DND-41 (cell line): Measurements from ENCODE around the gene PTDSS2.

ENCODE experiments used
- EZH2 ChIP-seq: IDR thresholded peaks from 3 replicates; pipeline ENCODE4 v1.6.1; 2012; ENCODE audit warnings: borderline replicate concordance, low read depth, mild to moderate bottlenecking, moderate library complexity, low read length, inconsistent platforms; ENCODE audit not compliant: severe bottlenecking
- TF ChIP-seq, protein P1 (sequence below): IDR thresholded peaks from 2 replicates; pipeline ENCODE4 v1.5.1; 2012; ENCODE audit warnings: borderline replicate concordance, low read length, moderate library complexity, mild to moderate bottlenecking; ENCODE audit not compliant: poor library complexity, severe bottlenecking; ENCODE audit errors: extremely low read depth

DNA sequence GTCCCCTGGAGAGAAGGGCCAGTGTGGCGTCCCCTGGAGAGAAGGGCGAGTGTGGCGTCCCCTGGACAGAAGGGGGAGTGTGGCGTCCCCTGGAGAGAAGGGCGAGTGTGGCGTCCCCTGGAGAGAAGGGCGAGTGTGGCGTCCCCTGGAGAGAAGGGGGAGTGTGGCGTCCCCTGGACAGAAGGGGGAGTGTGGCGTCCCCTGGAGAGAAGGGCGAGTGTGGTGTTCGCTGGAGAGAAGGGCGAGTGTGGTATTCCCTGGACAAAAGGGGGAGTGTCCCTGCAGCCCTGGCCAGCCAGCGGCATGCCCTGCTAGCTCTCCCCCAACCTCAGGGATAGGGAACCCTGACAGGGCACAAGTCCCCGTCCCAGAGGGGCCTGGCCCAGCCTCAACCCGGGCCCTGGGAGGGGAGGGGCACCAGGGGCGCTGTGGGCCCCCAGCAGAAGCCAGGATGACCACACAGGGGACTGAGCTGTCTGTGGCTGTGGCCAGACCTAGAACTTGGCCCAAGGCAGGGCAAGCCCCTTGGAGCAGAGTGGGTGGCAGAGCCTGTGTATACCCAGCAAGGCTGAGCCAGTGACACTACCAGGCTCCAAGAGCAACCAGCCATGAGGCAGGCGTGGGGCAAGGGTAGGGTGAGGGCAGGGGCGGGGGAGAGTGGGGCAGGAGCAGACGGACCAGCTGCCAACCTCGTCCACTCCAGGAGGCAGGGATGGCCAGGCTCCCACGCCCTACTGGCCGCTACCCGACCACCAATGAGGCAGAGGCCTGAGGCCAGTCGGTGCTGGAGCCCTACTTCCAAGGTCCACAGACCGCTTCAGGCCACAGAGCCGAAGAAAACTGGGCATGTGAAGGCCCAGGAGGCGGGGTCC lies 81.1 kb downstream of the PTDSS2 start:
- TF ChIP-seq, protein P1, sequence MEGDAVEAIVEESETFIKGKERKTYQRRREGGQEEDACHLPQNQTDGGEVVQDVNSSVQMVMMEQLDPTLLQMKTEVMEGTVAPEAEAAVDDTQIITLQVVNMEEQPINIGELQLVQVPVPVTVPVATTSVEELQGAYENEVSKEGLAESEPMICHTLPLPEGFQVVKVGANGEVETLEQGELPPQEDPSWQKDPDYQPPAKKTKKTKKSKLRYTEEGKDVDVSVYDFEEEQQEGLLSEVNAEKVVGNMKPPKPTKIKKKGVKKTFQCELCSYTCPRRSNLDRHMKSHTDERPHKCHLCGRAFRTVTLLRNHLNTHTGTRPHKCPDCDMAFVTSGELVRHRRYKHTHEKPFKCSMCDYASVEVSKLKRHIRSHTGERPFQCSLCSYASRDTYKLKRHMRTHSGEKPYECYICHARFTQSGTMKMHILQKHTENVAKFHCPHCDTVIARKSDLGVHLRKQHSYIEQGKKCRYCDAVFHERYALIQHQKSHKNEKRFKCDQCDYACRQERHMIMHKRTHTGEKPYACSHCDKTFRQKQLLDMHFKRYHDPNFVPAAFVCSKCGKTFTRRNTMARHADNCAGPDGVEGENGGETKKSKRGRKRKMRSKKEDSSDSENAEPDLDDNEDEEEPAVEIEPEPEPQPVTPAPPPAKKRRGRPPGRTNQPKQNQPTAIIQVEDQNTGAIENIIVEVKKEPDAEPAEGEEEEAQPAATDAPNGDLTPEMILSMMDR = no peak
- no peak for TF ChIP-seq EZH2
